HG02943 (cell line): ENCODE data around the gene BORCS6.
"Not testable (repeated sequence)": the region's sequence is repeated elsewhere in the genome, so short reads cannot be mapped to it uniquely, and the experiment has no call there.

Experiments used
- ATAC-seq: cut with Tn5 transposase; IDR thresholded peaks from one replicate; pipeline ENCODE4 v1.9.1; 2021; ENCODE audit warnings: mild to moderate bottlenecking, low read depth, moderate library complexity; ENCODE audit not compliant: unreplicated experiment

Gene BORCS6

GRCh38 chr17:8175795-8176196, 14.2 kb downstream of the BORCS6 start:
- ATAC-seq = no peak

DNA sequence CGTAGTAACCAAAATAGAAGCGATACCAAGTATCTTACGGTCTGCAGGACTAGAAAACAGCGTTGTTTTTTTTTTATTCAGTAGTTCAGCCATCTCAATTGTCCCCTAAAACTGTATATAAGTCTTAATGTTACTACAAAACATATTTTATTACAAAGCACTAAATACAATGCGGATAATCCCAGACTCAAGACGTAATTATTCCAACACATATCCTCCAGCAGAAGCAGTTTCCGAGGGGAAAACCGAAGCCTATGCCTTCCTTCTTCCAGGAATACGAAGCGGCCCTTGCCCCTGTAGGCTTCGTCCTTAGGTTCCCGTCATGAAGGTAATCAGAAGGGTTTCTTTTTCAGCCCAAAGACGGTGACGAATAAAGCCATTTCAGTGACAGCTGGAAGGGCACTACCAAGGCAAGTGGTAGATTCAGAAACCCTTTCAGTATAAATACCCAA, 16.1 kb downstream of the BORCS6 start:
- no peak for ATAC-seq

- ATAC-seq = peak; percentile 66
Measured at GRCh38 chr17:8173056-8173870, 16.7 kb downstream of the BORCS6 start.

DNA sequence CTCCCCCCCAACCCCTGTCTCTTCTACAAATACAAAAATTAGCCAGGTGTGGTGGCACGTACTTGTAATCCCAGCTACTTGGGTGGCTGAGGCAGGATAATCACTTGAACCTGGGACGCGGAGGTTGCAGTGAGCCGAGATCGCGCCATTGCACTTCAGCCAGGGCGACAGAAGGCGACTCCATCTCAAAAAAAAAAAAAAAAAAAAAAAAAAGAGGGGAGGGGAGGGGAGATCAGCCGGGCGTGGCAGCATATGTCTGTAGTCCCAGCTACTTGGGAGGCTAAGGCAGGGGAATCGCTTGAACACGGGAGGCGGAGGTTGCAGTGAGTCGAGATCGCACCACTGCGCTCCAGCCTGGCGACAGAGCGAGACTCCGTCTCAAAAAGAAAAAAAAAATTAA, 19.8 kb downstream of the BORCS6 start:
- not testable (repeated sequence) for ATAC-seq

- ATAC-seq = no peak
Measured at GRCh38 chr17:8167526-8167925, 22.5 kb downstream of the BORCS6 start.

GRCh38 chr17:8166731-8167130, 23.2 kb downstream of the BORCS6 start:
- ATAC-seq = no peak

DNA sequence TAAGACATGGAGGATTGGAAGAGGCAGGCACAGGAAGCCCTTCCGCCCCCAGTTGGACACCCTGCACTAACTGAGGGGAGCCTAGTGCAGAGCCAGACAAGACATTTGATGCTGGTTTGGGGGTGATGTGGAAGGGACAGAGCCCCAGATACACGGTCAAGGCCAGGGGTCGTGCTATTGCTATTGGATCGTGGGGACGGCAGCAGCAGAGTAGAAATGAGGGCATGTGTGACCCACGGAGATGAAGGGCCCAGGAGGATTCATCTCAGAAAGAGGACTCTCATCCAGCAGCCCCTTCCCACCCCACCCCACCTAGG, 25.2 kb downstream of the BORCS6 start:
- no peak for ATAC-seq

GRCh38 chr17:8163978-8164814, 25.8 kb downstream of the BORCS6 start:
- no peak for ATAC-seq

DNA sequence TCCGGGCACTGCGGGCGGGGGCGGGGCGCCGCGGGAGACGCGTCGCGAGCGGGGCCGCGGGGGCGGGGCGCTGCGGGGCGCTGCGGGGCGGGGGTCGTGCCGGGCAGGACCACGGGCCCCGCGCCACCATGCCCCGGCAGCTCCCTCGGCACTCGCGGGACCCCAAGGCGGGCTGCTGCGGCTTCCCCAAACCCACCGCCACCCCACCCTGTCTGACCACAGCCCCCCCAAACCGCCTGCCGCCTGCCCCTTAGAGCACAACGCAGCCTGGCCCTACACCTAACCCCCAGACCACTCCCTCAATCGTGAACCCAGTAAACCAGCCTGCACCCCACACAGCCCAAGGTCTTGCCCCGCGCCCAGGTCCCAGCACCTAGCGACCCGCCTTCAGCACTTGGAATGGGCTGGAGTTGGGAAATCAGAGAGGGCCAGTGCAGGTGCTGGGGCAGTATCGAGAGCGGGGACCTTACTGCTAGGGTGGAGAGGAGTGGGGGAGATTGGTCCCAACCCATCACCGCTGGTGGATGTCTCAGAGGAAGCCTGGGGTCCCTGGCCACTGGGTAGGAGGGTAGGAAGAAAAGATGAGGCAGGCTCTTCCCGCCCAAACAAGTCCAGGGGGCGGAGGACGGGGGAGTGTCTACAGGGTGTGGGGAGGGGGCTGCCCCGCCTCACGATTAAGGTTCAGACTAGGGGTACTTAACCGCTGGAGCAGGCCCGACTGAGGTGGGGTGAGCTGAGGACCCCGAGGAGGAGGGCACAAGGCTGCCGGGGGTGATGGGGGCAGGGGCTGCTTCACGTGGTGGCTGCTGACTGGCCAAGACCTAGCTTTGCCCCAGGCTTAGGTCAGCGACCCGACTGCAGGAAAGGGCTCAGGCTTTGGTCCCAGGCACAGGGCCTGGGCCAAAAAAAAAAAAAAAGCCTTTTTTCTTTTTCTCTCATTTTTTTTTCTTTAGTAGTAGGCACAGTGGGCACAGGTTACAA, 26.7 kb downstream of the BORCS6 start:
- no peak for ATAC-seq

DNA sequence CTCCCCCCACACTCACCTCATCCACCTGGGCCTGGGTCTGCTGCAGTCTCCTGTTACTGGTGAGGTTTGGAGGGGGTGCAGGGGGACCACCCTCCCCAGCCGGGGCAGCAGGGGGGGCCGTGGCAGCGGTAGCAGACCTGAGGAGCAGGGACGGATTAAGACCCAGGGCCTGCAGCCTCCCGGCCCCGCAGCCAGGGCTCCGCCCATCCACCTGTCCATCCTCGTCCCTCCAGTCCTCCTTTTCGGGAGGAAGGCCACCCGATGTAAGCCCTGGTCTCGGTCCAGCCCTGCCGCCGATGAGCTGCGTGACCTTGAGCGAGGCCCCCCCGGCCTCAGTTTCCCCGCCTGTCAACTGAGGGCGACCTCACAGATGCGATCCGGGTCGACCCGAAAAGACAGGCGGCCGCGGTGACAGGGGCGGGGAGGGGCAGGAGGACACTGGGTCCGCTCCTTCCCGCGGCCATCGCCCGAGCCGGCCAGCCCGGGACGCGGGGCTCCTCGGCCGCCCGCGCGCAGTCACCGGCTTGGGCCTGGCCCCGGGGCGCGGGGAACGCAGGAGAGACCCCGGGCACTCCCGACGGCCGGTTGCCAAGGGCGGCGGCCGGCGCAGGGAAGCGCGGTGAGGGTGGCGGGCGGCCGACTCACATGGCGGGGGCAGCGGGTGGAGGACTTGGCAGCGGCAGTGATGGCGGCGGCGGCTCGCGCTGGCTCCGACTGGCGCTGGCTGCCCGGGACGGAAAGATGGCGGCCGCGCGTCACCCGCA, 27.6 kb downstream of the BORCS6 start, which contains the start of gene VAMP2:
Gene VAMP2, minus strand, starts transcription at position 716 of the 764 bp plus-strand sequence. Its CDS starts 69 bp downstream, at position 647.
- ATAC-seq = no peak

GRCh38 chr17:8161289-8162232, 28.4 kb downstream of the BORCS6 start:
- no peak for ATAC-seq

DNA sequence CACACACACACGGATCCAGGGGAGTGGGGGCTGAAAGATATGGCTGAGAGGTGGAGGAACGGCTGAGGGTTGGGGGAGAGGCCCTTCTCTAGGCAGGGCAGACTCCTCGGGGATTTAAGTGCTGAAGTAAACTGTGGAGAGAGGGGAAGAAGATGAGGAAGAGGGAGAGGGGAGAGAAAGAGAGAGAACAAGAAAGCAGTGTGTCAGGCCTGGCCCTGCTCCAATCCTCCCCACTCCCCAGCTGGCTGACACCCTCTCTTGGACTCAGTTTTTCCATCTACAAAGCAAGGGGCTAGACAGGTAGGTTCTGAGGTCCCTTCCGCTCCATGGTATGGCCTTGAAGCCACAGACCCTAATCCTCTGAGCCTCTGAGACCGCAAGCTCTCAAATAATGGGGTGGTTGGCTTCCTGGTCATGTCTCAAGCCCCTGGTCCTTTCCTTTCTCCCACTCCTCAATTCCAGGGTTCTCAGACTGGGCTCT, 29.2 kb downstream of the BORCS6 start:
- ATAC-seq = no peak

- no peak for ATAC-seq
Measured at GRCh38 chr17:8160224-8160577, 29.8 kb downstream of the BORCS6 start.

- no peak for ATAC-seq
Measured at GRCh38 chr17:8159459-8160223, 30.3 kb downstream of the BORCS6 start.

DNA sequence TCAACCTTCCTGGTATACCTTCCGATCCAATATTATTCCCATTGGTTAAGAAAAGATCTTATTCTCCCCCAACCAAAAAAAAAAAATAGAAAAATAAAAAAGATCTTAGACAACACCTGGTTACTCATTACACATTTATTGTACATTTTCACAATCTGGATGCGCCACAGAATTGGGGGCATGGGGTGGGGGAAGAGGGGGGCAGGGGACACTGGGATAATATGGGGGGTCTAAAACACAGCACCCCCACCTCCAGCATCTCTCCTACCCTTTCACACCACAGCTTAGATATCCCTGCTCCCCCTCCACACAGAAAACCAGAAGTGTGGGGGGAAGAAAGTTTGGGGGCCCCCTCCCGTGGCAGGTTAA, 31.0 kb downstream of the BORCS6 start:
- ATAC-seq = no peak

DNA sequence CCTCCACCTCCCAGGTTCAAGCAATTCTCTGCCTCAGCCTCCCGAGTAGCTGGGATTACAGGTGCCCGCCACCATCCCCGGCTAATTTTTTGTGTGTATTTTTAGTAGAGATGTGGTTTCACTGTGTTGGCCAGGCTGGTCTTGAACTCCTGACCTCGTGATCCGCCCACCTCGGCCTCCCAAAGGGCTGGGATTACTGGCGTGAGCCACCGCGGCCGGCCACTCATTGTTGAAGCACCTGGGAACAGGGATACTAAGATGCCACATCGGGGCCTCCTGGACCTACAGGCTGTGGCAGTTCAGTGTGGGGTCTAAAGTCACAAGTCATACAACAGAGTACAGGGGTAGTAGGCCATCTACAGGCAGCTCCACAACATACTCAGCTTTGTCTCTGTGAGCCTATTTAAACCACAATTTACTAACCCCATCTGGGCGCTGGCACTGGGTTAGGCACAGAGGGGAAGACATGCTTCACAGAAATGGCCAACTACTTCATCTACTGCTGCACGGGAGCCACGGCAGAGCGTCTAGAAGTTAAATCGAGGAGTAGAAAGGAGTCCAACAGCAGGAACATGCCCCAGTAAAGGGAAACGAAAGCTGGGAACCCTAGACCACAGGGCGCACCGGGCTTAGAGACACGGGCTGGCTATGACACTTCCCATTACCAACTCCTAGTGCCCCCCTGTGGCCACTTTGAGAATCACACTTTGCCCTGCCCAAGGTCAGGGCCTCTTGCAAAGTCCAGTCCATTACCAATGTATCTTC, 31.5 kb downstream of the BORCS6 start:
- ATAC-seq = no peak
